HG03196 (cell line): ENCODE data around the gene KNDC1.

Source experiments
- ATAC-seq: cut with Tn5 transposase; IDR thresholded peaks from one replicate; pipeline ENCODE4 v1.9.1; 2021; ENCODE audit not compliant: unreplicated experiment

The KNDC1 gene

GRCh38 chr10:133160826-133161471, 930 bp downstream of the KNDC1 start:
- ATAC-seq = no peak

GRCh38 chr10:133161486-133162109, 1.6 kb downstream of the KNDC1 start:
- ATAC-seq = no peak

- no peak for ATAC-seq
Measured at GRCh38 chr10:133162178-133162909, 2.3 kb downstream of the KNDC1 start.

GRCh38 chr10:133162910-133163856, 3.2 kb downstream of the KNDC1 start:
- no peak for ATAC-seq

- ATAC-seq = no peak
Measured at GRCh38 chr10:133163889-133164815, 4.1 kb downstream of the KNDC1 start.

- no peak for ATAC-seq
Measured at GRCh38 chr10:133164816-133165555, 5.0 kb downstream of the KNDC1 start.

- no peak for ATAC-seq
Measured at GRCh38 chr10:133165556-133166503, 5.8 kb downstream of the KNDC1 start.

GRCh38 chr10:133166504-133166827, 6.4 kb downstream of the KNDC1 start:
- ATAC-seq = no peak

GRCh38 chr10:133166828-133167692, 7.0 kb downstream of the KNDC1 start:
- ATAC-seq = no peak

GRCh38 chr10:133167693-133168616, 7.9 kb downstream of the KNDC1 start:
- no peak for ATAC-seq

- ATAC-seq = no peak
Measured at GRCh38 chr10:133168617-133169031, 8.6 kb downstream of the KNDC1 start.

GRCh38 chr10:133169173-133169947, 9.3 kb downstream of the KNDC1 start:
- ATAC-seq = no peak

GRCh38 chr10:133170092-133170491, 10.1 kb downstream of the KNDC1 start:
- ATAC-seq = no peak

GRCh38 chr10:133173860-133174640, 14.0 kb downstream of the KNDC1 start:
- no peak for ATAC-seq
